AG09309 (cell line): Measurements from ENCODE around the gene RHBDL1.
A peak's percentile ranks its signal among the peaks of the same experiment; 100 is the strongest.

Experiments
- DNase-seq: peaks from one replicate; pipeline ENCODE4 v3.0.0-alpha.2; 2010; ENCODE audit warnings: low read depth
- H3K4me3 ChIP-seq: 2 replicates; pipeline ENCODE4 v1.5.1; 2011; ENCODE audit warnings: mild to moderate bottlenecking, low read depth, low read length, moderate library complexity; ENCODE audit not compliant: control insufficient read depth
- TF ChIP-seq, protein P1 (sequence below): IDR thresholded peaks from 2 replicates; pipeline ENCODE4 v1.5.1; 2011; ENCODE audit warnings: mild to moderate bottlenecking, low read depth, low read length, inconsistent platforms; ENCODE audit not compliant: insufficient read depth, control insufficient read depth; ENCODE audit errors: missing control alignments

RHBDL1 gene

GRCh38 chr16:657487-657886, 18.0 kb upstream of the RHBDL1 start:
- TF ChIP-seq, protein P1, sequence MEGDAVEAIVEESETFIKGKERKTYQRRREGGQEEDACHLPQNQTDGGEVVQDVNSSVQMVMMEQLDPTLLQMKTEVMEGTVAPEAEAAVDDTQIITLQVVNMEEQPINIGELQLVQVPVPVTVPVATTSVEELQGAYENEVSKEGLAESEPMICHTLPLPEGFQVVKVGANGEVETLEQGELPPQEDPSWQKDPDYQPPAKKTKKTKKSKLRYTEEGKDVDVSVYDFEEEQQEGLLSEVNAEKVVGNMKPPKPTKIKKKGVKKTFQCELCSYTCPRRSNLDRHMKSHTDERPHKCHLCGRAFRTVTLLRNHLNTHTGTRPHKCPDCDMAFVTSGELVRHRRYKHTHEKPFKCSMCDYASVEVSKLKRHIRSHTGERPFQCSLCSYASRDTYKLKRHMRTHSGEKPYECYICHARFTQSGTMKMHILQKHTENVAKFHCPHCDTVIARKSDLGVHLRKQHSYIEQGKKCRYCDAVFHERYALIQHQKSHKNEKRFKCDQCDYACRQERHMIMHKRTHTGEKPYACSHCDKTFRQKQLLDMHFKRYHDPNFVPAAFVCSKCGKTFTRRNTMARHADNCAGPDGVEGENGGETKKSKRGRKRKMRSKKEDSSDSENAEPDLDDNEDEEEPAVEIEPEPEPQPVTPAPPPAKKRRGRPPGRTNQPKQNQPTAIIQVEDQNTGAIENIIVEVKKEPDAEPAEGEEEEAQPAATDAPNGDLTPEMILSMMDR, result no peak
- no peak overlapping the region for H3K4me3 ChIP-seq
- DNase-seq, result no peak

- no peak overlapping the region for H3K4me3 ChIP-seq
- TF ChIP-seq, protein P1, result no peak
- no peak for DNase-seq
Measured at GRCh38 chr16:658679-659571, 16.5 kb upstream of the RHBDL1 start.

- H3K4me3 ChIP-seq, result no peak overlapping the region
- DNase-seq, result no peak
- TF ChIP-seq, protein P1, result no peak
Measured at GRCh38 chr16:659618-660017, 15.9 kb upstream of the RHBDL1 start.

DNA sequence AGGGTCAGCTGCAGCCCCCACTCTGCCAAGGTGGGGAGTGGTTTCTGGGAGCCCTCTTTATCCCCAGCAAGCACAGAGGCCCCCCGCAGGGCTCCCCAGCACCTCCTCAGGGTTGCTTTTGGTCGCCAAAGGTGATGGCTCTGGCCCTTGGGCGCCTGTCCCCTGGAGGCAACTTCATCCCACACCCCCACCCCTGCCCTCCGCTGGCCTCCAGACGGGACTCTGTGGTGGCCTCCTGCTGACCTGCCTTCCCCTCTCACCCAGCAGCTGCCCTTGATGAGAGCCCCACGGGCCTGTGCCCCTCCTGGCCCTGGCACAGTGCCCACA, 15.4 kb upstream of the RHBDL1 start:
- TF ChIP-seq, protein P1, result no peak
- H3K4me3 ChIP-seq, result no peak overlapping the region
- no peak for DNase-seq

- H3K4me3 ChIP-seq, result no peak overlapping the region
- TF ChIP-seq, protein P1, result peak; percentile 43
- DNase-seq, result no peak
Measured at GRCh38 chr16:660459-661183, 14.8 kb upstream of the RHBDL1 start.

DNA sequence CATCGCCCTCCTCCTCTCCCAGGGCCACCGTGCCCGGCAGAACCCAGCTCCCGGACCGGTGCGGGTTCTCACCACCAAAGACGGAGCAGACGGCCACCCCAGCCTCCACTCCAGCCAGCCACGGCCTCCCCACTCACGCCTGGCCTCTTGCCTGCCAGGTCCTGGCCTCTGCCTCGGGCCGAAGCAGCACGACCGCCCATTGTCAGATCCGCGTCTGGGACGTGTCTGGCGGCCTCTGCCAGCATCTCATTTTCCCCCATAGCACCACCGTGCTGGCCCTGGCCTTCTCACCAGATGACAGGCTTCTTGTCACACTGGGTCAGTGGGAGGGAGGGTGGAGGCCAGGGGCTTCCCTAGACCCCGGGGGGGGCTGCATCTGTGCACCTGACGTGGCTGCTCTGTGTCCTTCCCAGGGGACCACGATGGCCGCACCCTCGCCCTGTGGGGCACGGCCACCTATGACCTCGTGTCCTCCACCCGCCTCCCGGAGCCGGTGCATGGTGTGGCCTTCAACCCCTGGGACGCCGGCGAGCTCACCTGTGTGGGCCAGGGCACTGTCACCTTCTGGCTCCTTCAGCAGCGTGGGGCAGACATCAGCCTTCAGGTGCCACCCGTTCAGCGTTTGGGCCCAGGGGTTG, 14.2 kb upstream of the RHBDL1 start:
- DNase-seq, result no peak
- TF ChIP-seq, protein P1, result no peak
- H3K4me3 ChIP-seq, result no peak overlapping the region
